A549 (cell line): ENCODE results near the gene EEF1A1. TPM values are rescaled to one million over a fixed set of nuclear protein-coding genes. Genes with fewer than 3 reads are reported as not detected.

Source experiments
- ATAC-seq, 2 experiments: fragments of 200-7000 bp in 1 of 2; fragments of >200 bp in 1 of 2; cut with Nextera tagmentation in 1 of 2; cut with Tn5 transposase in 1 of 2; 3 replicates each; pipeline versions ENCODE4 v1.8.0 to v1.9.1; 2018 to 2020; ENCODE audit warnings: mild to moderate bottlenecking in 1 of 2, moderate library complexity in 1 of 2
- CTCF ChIA-PET: fragments of 300-600 bp; sonication (Branson Sonifier 250); formaldehyde crosslinking; extraction: SDS; loops from one replicate; lab custom pipeline; 2021; ENCODE audit warnings: antibody characterized with exemption, inconsistent platforms; lab: Yijun Ruan, JAX
- POLR2A ChIA-PET: fragments of 350-600 bp; formaldehyde crosslinking; extraction: SDS; loops from one replicate; lab custom pipeline; 2021; ENCODE audit warnings: antibody characterized with exemption, inconsistent platforms; lab: Yijun Ruan, JAX
- DNase-seq, 2 experiments: peaks; one replicate each; pipeline versions ENCODE4 v3.0.0 to v3.0.0-alpha.2; 2011 to 2016; ENCODE audit warnings: low read depth in 1 of 2, low spot score in 1 of 2
- FAIRE-seq: peaks from 2 replicates; lab custom pipeline; 2011; peaks lifted over from hg19 to GRCh38; lab: Jason Lieb, UNC
- H3K27ac ChIP-seq, 2 experiments: fragments of >200 bp; sonication (Bioruptor Twin); formaldehyde crosslinking; 3 replicates each; pipeline ENCODE4 v1.5.1; 2016 to 2017
- H3K4me1 ChIP-seq: fragments of >200 bp; sonication (Bioruptor Twin); formaldehyde crosslinking; 3 replicates; pipeline ENCODE4 v1.6.1; 2016
- H3K4me2 ChIP-seq: fragments of >200 bp; sonication (Bioruptor Twin); formaldehyde crosslinking; 3 replicates; pipeline ENCODE4 v1.6.1; 2016
- H3K4me3 ChIP-seq: fragments of >200 bp; sonication (Bioruptor Twin); formaldehyde crosslinking; 3 replicates; pipeline ENCODE4 v1.5.1; 2016
- H3K9me3 ChIP-seq: fragments of >200 bp; sonication (Bioruptor Twin); formaldehyde crosslinking; 3 replicates; pipeline ENCODE4 v1.6.1; 2016
- ATOH8 ChIP-seq: fragments of 250-450 bp; sonication (Bioruptor Pico); IDR thresholded peaks from 2 replicates; pipeline ENCODE4 v1.5.0; 2020; ENCODE audit warnings: low read depth, mild to moderate bottlenecking, moderate library complexity
- BCL3 ChIP-seq: fragments of >200 bp; sonication (Bioruptor Twin); formaldehyde crosslinking; IDR thresholded peaks from 3 replicates; pipeline ENCODE4 v1.6.1; 2016
- BHLHE40 ChIP-seq: IDR thresholded peaks from 2 replicates; pipeline ENCODE4 v1.6.1; 2012; ENCODE audit warnings: low read depth, low read length, inconsistent platforms
- CBX2 ChIP-seq: fragments of 200-600 bp; sonication (generic); IDR thresholded peaks from 2 replicates; pipeline ENCODE4 v1.6.1; 2016; ENCODE audit warnings: low read depth, mild to moderate bottlenecking, borderline replicate concordance
- CBX8 ChIP-seq: fragments of 200-600 bp; sonication (generic); IDR thresholded peaks from 2 replicates; pipeline ENCODE4 v1.6.1; 2016
- CEBPB ChIP-seq, 2 experiments: fragments of >200 bp in 1 of 2; sonication (Bioruptor Twin) in 1 of 2; formaldehyde crosslinking in 1 of 2; IDR thresholded peaks; 2 replicates each; pipeline ENCODE4 v1.6.1; 2012 to 2016
- CHD2 ChIP-seq: fragments of 150-350 bp; IDR thresholded peaks from 2 replicates; pipeline ENCODE4 v1.6.1; 2014; ENCODE audit warnings: low read length; ENCODE audit not compliant: partially characterized antibody
- CHD4 ChIP-seq: fragments of 200-600 bp; sonication (generic); IDR thresholded peaks from 2 replicates; pipeline ENCODE4 v1.6.1; 2016; ENCODE audit warnings: antibody characterized with exemption, mild to moderate bottlenecking, borderline replicate concordance
- E2F6 ChIP-seq: IDR thresholded peaks from 2 replicates; pipeline ENCODE4 v1.6.1; 2012; ENCODE audit warnings: low read depth, borderline replicate concordance
- EHF ChIP-seq: fragments of 250-450 bp; sonication (Bioruptor Pico); IDR thresholded peaks from 2 replicates; pipeline ENCODE4 v1.5.0; 2020; ENCODE audit warnings: mild to moderate bottlenecking
- ELK1 ChIP-seq: fragments of 150-350 bp; IDR thresholded peaks from 2 replicates; pipeline ENCODE4 v1.6.1; 2014; ENCODE audit warnings: low read depth, mild to moderate bottlenecking, low read length
- EP300 ChIP-seq, 2 experiments: fragments of >200 bp; sonication (Bioruptor Twin); formaldehyde crosslinking; IDR thresholded peaks; 2 replicates in 1 of 2; 3 replicates in 1 of 2; pipeline ENCODE4 v1.6.1; 2016 to 2017
- ESRRA ChIP-seq: fragments of 150-350 bp; IDR thresholded peaks from 2 replicates; pipeline ENCODE4 v1.6.1; 2014; ENCODE audit warnings: mild to moderate bottlenecking, low read length, borderline replicate concordance
- FOSB ChIP-seq: fragments of 250-450 bp; sonication (Bioruptor Pico); IDR thresholded peaks from 2 replicates; pipeline ENCODE4 v1.5.0; 2020; ENCODE audit warnings: mild to moderate bottlenecking, moderate library complexity
- FOSL2 ChIP-seq, 2 experiments: fragments of 450-650 bp in 1 of 2; fragments of >200 bp in 1 of 2; sonication (Bioruptor Twin) in 1 of 2; formaldehyde crosslinking; IDR thresholded peaks; 2 replicates each; pipeline versions ENCODE4 v1.5.0 to v1.6.1; 2016 to 2020; ENCODE audit warnings: mild to moderate bottlenecking in 1 of 2, moderate library complexity in 1 of 2
- FOXS1 ChIP-seq: fragments of 250-450 bp; sonication (Bioruptor Pico); IDR thresholded peaks from 2 replicates; pipeline ENCODE4 v1.5.0; 2020; ENCODE audit warnings: mild to moderate bottlenecking, moderate library complexity
- GATA3 ChIP-seq: IDR thresholded peaks from 2 replicates; pipeline ENCODE4 v1.6.1; 2012; ENCODE audit warnings: borderline replicate concordance
- HDAC2 ChIP-seq: fragments of 200-600 bp; sonication (generic); IDR thresholded peaks from 2 replicates; pipeline ENCODE4 v1.6.1; 2016
- HEYL ChIP-seq: fragments of 250-450 bp; sonication (Bioruptor Pico); IDR thresholded peaks from 2 replicates; pipeline ENCODE4 v1.8.0; 2021; ENCODE audit warnings: mild to moderate bottlenecking, moderate library complexity
- HMGXB4 ChIP-seq: fragments of 250-450 bp; sonication (Bioruptor Pico); IDR thresholded peaks from 2 replicates; pipeline ENCODE4 v1.5.0; 2021; ENCODE audit warnings: mild to moderate bottlenecking, moderate library complexity, borderline replicate concordance
- HOXA7 ChIP-seq: fragments of 250-450 bp; sonication (Bioruptor Pico); IDR thresholded peaks from 2 replicates; pipeline ENCODE4 v1.5.0; 2020; ENCODE audit warnings: mild to moderate bottlenecking, moderate library complexity
- HOXB5 ChIP-seq: fragments of 250-450 bp; sonication (Bioruptor Pico); IDR thresholded peaks from 2 replicates; pipeline ENCODE4 v1.5.0; 2020; ENCODE audit warnings: mild to moderate bottlenecking, moderate library complexity
- JUN ChIP-seq, 2 experiments: fragments of >200 bp; sonication (Bioruptor Twin); formaldehyde crosslinking; IDR thresholded peaks; 2 replicates in 1 of 2; 3 replicates in 1 of 2; pipeline ENCODE4 v1.6.1; 2016 to 2017
- KDM1A ChIP-seq: fragments of 200-600 bp; sonication (generic); IDR thresholded peaks from 2 replicates; pipeline ENCODE4 v1.6.1; 2016; ENCODE audit warnings: low read depth, mild to moderate bottlenecking
- KDM5A ChIP-seq: fragments of 200-600 bp; sonication (generic); IDR thresholded peaks from 2 replicates; pipeline ENCODE4 v1.6.1; 2016; ENCODE audit warnings: antibody characterized with exemption, mild to moderate bottlenecking
- MAFK ChIP-seq: fragments of 450-650 bp; IDR thresholded peaks from 2 replicates; pipeline ENCODE4 v1.6.1; 2014; ENCODE audit not compliant: partially characterized antibody
- NFE2L2 ChIP-seq: fragments of 150-350 bp; conservative IDR thresholded peaks from 2 replicates; pipeline ENCODE4 v1.6.1; 2014; ENCODE audit warnings: low read length
- NR3C1 ChIP-seq: fragments of >200 bp; sonication (Bioruptor Twin); formaldehyde crosslinking; IDR thresholded peaks from 3 replicates; pipeline ENCODE4 v1.6.1; 2017
- PHF8 ChIP-seq: fragments of 200-600 bp; sonication (generic); IDR thresholded peaks from 2 replicates; pipeline ENCODE4 v1.6.1; 2016; ENCODE audit warnings: low read depth, mild to moderate bottlenecking, antibody characterized with exemption, moderate library complexity, borderline replicate concordance
- POLR2A ChIP-seq: IDR thresholded peaks from 2 replicates; pipeline ENCODE4 v1.6.1; 2012; ENCODE audit warnings: mild to moderate bottlenecking, low read length
- RCOR1 ChIP-seq: fragments of 150-350 bp; IDR thresholded peaks from 2 replicates; pipeline ENCODE4 v1.6.1; 2014; ENCODE audit warnings: antibody characterized with exemption, low read length, low read depth
- RFX5 ChIP-seq: fragments of 450-650 bp; IDR thresholded peaks from 2 replicates; pipeline ENCODE4 v1.7.1; 2014; ENCODE audit warnings: antibody characterized with exemption, mild to moderate bottlenecking, moderate library complexity
- SREBF2 ChIP-seq: fragments of 450-650 bp; IDR thresholded peaks from 2 replicates; pipeline ENCODE4 v1.6.1; 2014; ENCODE audit warnings: mild to moderate bottlenecking, moderate library complexity
- TFCP2L1 ChIP-seq: fragments of 250-450 bp; sonication (Bioruptor Pico); IDR thresholded peaks from 2 replicates; pipeline ENCODE4 v1.5.0; 2021; ENCODE audit warnings: mild to moderate bottlenecking
- TP53 ChIP-seq: fragments of 250-450 bp; sonication (Bioruptor Pico); IDR thresholded peaks from 2 replicates; pipeline ENCODE4 v1.5.0; 2021; ENCODE audit warnings: mild to moderate bottlenecking, moderate library complexity
- ZFP36 ChIP-seq: fragments of 450-650 bp; IDR thresholded peaks from 2 replicates; pipeline ENCODE4 v1.6.1; 2014; ENCODE audit warnings: borderline replicate concordance; ENCODE audit not compliant: partially characterized antibody
- WGBS: methylation state at CpG from one replicate; pipeline ENCODE4 v1.1.6; 2017; ENCODE audit errors: missing lambda C conversion rate; 5-methylcytosine and 5-hydroxymethylcytosine counted together
- polyA plus RNA-seq, 4 experiments: library from polyadenylated mRNA; depleted of rRNA in 3 of 4; stranded (reverse); fragments of >200 nt; fragmentation: RNase III in 1 of 4; extraction: RNeasy Plus Mini Kit Qiagen cat#74134 plus additional on column Dnase treatment in 1 of 4; gene quantifications; 2 replicates in 3 of 4; 3 replicates in 1 of 4; pipeline ENCODE4 v1.2.3, GENCODE V29; 2011 to 2017

The EEF1A1 gene
- polyA plus RNA-seq, 2 of the 4 experiments (the other 2 are of a cell fraction): 5,660 to 9,755 TPM

GRCh38 chr6:73523434-73524123 is 2.7 kb upstream of the EEF1A1 start:
- DNase-seq (peak in 1 of 2 experiments; percentile 84), FAIRE-seq (no peak), ATAC-seq (peak; percentile 38 to 52)
- H3K4me2 ChIP-seq: peak overlapping the region; percentile 84
- H3K4me3 ChIP-seq: peak overlapping the region; percentile 79
- 3% methylated on average over 21 of the region's 50 CpGs for WGBS
- H3K9me3 ChIP-seq: no peaks in the 10 kb centered on the region
- CTCF ChIA-PET: interaction anchor here (1.4 to 6.1 kb wide), 6 partner anchors 57 to 152 kb away, joined by 3 to 40 read pairs (median 8); partner anchors contain the start of gene SLC17A5
- peaks cover 16% of the 10 kb centered on the region for H3K4me1 ChIP-seq
- peak overlapping the region; percentile 94 to 99 for H3K27ac ChIP-seq
- POLR2A ChIA-PET: interaction anchor here (0.7 to 5.2 kb wide), 5 partner anchors 43 to 131 kb away, joined by 3 to 115 read pairs (median 4); no protein-coding TSS in a partner anchor
- TF ChIP-seq EHF (CRISPR knock-in tag): no peak
- TF ChIP-seq KDM1A: no peak
- TF ChIP-seq TP53 (CRISPR knock-in tag): no peak
- TF ChIP-seq POLR2A: peak; percentile 56
- TF ChIP-seq HMGXB4: no peak
- TF ChIP-seq PHF8: peak; percentile 52; the same call in 1 of the 2 replicates
- no peak for TF ChIP-seq RFX5
- no peak for TF ChIP-seq GATA3
- no peak for TF ChIP-seq CEBPB (IDR thresholded peaks at IDR 0.05)
- TF ChIP-seq ESRRA: no peak
- TF ChIP-seq NFE2L2: no peak
- TF ChIP-seq BCL3: 0 out of 3 replicates have a peak, but pooled peaks have one; percentile 24
- TF ChIP-seq ATOH8 (CRISPR knock-in tag): no peak
- TF ChIP-seq MAFK: no peak
- TF ChIP-seq FOXS1 (CRISPR knock-in tag): no peak
- TF ChIP-seq TFCP2L1 (CRISPR knock-in tag): no peak
- TF ChIP-seq HOXA7 (CRISPR knock-in tag): no peak
- TF ChIP-seq FOSL2 (IDR thresholded peaks at IDR 0.05): no peak
- no peak for TF ChIP-seq FOSL2 (CRISPR knock-in tag; IDR thresholded peaks at IDR 0.05)
- peak; percentile 68 to 82; a peak in 2 of 5 replicates for TF ChIP-seq JUN (IDR thresholded peaks at IDR 0.05)
- TF ChIP-seq HEYL (CRISPR knock-in tag): no peak
- TF ChIP-seq HDAC2: no peak
- TF ChIP-seq CHD2: no peak
- no peak for TF ChIP-seq RCOR1
- no peak for TF ChIP-seq KDM5A
- TF ChIP-seq CHD4: no peak
- peak; percentile 44; the same call in 1 of the 2 replicates for TF ChIP-seq BHLHE40
- TF ChIP-seq E2F6: 0 out of 2 replicates have a peak, but pooled peaks have one; percentile 42
- no peak for TF ChIP-seq CBX8
- no peak for TF ChIP-seq SREBF2
- 0 out of 2 replicates have a peak, but pooled peaks have one; percentile 28 for TF ChIP-seq HOXB5
- no peak for TF ChIP-seq NR3C1
- no peak for TF ChIP-seq CBX2
- no peak for TF ChIP-seq ELK1
- TF ChIP-seq FOSB (CRISPR knock-in tag): no peak
- no peak for TF ChIP-seq ZFP36
- no peak for TF ChIP-seq EP300 (IDR thresholded peaks at IDR 0.05)
